GM19023 (cell line): ENCODE data around the gene GLG1.
"Not testable (repeated sequence)": the region's sequence is repeated elsewhere in the genome, so short reads cannot be mapped to it uniquely, and the experiment has no call there.

ENCODE experiments used
- ATAC-seq: cut with Tn5 transposase; IDR thresholded peaks from one replicate; pipeline ENCODE4 v1.9.1; 2021; ENCODE audit warnings: mild to moderate bottlenecking, moderate library complexity; ENCODE audit not compliant: unreplicated experiment

The GLG1 gene

GRCh38 chr16:74450967-74451760 lies 155.8 kb downstream of the GLG1 start:
- no peak for ATAC-seq

GRCh38 chr16:74450236-74450635 lies 156.7 kb downstream of the GLG1 start:
- no peak for ATAC-seq

GRCh38 chr16:74449470-74449869 lies 157.4 kb downstream of the GLG1 start:
- no peak for ATAC-seq

- ATAC-seq: no peak
Observed at GRCh38 chr16:74448990-74449389, 157.9 kb downstream of the GLG1 start.

GRCh38 chr16:74447578-74447977 lies 159.3 kb downstream of the GLG1 start:
- ATAC-seq: no peak

- ATAC-seq: no peak
Observed at GRCh38 chr16:74446866-74447265, 160.0 kb downstream of the GLG1 start.

- ATAC-seq: not testable (repeated sequence)
Observed at GRCh38 chr16:74443624-74444346, 163.1 kb downstream of the GLG1 start.

GRCh38 chr16:74439685-74440084 lies 167.2 kb downstream of the GLG1 start:
- ATAC-seq: no peak

- no peak for ATAC-seq
Observed at GRCh38 chr16:74438492-74438979, 168.4 kb downstream of the GLG1 start.

GRCh38 chr16:74431516-74431915 lies 175.4 kb downstream of the GLG1 start:
- ATAC-seq: no peak

GRCh38 chr16:74430036-74430712 lies 176.7 kb downstream of the GLG1 start:
- ATAC-seq: not testable (repeated sequence)

- not testable (repeated sequence) for ATAC-seq
Observed at GRCh38 chr16:74428493-74428892, 178.4 kb downstream of the GLG1 start.

- not testable (repeated sequence) for ATAC-seq
Observed at GRCh38 chr16:74425751-74426150, 181.2 kb downstream of the GLG1 start.

- ATAC-seq: not testable (repeated sequence)
Observed at GRCh38 chr16:74423721-74424120, 183.2 kb downstream of the GLG1 start.

- not testable (repeated sequence) for ATAC-seq
Observed at GRCh38 chr16:74422086-74422485, 184.8 kb downstream of the GLG1 start.

- not testable (repeated sequence) for ATAC-seq
Observed at GRCh38 chr16:74421482-74421785, 185.5 kb downstream of the GLG1 start.

- ATAC-seq: not testable (repeated sequence)
Observed at GRCh38 chr16:74420612-74421481, 186.1 kb downstream of the GLG1 start, which contains the start of gene CLEC18B. CLEC18B (minus strand) TSS chr16:74421478; CDS start chr16:74421270, 208 bp downstream.

GRCh38 chr16:74419811-74420210 lies 187.1 kb downstream of the GLG1 start:
- not testable (repeated sequence) for ATAC-seq

- not testable (repeated sequence) for ATAC-seq
Observed at GRCh38 chr16:74417897-74418296, 189.0 kb downstream of the GLG1 start.

- ATAC-seq: not testable (repeated sequence)
Observed at GRCh38 chr16:74413920-74414319, 193.0 kb downstream of the GLG1 start.
